ENCODE data around the gene MYH14.

DNA sequence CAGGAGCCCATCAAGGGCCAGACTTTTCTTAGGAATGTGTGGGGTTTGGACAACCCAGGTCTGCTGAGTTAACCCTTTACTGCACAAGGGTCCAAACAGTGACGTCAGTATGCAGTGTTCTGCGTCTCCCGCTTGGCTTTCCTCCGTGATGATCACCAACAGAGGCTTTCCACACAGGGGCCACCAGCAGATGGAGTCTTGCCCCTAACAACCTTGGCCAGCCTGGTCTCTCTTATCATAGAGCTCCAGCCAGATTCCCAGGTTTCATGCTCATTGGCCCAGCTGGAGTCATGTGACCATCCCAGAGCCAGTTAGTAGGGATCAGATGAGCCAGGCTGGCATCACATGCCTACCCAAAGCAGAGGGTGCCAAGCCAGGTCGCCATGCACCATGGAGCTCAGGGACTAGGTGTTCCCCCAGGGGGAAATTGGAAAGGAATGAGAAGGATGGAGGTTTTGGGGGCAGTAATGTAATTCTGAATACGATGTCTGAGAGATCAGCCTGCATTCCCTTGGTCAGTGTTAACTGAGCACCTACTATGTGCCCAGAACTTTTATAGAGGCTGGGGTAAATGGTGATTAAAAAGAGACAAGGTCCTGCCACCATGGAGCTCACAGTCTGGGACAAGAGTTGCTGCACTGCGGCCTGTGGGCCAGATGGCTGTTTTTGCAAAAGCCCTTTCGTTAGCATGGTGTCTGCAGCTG lies 61.2 kb downstream of the MYH14 start:
- TF ChIP-seq, protein P1, sequence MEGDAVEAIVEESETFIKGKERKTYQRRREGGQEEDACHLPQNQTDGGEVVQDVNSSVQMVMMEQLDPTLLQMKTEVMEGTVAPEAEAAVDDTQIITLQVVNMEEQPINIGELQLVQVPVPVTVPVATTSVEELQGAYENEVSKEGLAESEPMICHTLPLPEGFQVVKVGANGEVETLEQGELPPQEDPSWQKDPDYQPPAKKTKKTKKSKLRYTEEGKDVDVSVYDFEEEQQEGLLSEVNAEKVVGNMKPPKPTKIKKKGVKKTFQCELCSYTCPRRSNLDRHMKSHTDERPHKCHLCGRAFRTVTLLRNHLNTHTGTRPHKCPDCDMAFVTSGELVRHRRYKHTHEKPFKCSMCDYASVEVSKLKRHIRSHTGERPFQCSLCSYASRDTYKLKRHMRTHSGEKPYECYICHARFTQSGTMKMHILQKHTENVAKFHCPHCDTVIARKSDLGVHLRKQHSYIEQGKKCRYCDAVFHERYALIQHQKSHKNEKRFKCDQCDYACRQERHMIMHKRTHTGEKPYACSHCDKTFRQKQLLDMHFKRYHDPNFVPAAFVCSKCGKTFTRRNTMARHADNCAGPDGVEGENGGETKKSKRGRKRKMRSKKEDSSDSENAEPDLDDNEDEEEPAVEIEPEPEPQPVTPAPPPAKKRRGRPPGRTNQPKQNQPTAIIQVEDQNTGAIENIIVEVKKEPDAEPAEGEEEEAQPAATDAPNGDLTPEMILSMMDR (IDR thresholded peaks at IDR 0.05 in 4 of 5, conservative IDR thresholded peaks at IDR 0.05 in 1 of 5), result no peak
- no peak for TF ChIP-seq POLR2A (IDR thresholded peaks at IDR 0.05)
